HG03558 (cell line): ENCODE data around the gene PVRIG.
"Not testable (repeated sequence)": the region's sequence is repeated elsewhere in the genome, so short reads cannot be mapped to it uniquely, and the experiment has no call there.

Experiments
- ATAC-seq: cut with Tn5 transposase; IDR thresholded peaks from one replicate; pipeline ENCODE4 v1.9.1; 2021; ENCODE audit warnings: moderate number of reproducible peaks; ENCODE audit not compliant: unreplicated experiment; ENCODE audit errors: extremely low read depth

The PVRIG gene

DNA sequence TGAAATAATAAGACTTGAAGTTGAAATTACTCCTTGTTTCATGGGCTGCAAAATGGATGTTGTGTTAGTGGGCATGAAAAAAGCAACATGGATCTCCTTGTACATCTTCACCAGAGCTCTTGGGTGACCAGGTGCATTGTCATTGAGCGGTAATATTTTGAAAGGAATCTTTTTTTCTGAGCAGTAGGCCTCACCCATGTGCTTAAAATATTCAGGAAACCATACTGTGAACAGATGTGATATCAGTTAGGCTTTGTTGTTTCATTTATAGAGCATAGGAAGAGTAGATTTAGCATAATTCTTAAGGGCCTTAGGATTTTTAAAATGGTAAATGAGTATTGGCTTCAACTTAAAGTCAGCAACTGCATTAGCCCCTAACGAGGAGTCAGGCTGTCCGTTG is 26.8 kb upstream of the PVRIG start:
- no peak for ATAC-seq

DNA sequence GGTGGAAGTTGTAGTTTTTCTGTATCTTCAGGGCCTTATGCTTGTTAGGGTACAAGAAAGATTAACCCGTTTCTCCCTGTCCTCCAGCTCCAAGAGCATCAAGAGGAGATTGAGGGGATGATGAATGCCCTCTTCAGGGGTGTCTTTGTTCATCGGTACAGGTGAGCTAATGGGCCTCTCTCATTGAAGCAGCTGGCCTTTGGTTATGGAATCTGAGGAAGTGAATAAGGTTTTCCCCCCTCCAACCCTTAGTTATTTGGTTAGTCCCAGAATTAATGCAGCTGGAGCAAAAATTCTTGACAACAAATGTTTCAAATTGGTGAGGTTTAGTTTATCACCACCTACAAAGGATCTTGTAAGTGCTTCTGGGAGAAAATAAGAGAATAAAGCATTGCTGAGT is 24.5 kb upstream of the PVRIG start:
- ATAC-seq, result no peak

DNA sequence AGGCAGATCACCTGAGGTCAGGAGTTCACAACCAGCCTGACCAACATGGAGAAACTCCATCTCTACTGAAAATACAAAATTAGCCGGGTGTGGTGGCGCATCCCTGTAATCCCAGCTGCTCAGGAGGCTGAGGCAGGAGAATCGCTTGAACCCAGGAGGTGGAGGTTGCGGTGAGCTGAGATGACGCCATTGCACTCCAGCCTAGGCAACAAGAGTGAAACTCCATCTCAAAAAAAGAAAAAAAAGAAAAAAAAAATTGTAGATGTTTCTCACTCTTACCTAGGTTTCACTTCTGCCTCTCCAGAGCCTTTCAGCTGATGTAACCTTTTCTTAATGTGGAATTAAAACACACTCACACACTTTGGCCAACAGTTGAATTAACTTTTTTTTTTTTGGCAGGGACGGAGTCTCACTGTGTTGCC is 23.8 kb upstream of the PVRIG start:
- not testable (repeated sequence) for ATAC-seq

DNA sequence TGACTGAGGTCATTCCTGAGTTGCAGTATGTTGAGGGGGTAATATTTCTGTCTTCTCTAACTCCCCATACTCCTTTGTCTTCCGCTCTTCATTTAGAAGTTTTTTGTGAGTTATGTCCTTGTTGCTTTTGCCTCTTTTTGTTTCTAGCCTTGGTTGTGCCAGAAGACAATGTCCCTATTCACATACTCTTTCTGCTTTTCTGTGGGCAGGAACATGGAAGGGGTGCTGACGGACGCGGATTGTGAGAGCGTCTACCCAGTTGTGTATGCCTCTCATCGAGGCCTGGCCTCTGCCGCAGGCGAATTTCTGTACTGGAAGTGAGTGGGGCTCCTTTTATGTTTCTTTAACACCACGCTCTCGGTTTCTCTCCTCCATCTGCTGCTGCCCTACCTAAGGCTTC is 21.5 kb upstream of the PVRIG start:
- no peak for ATAC-seq

DNA sequence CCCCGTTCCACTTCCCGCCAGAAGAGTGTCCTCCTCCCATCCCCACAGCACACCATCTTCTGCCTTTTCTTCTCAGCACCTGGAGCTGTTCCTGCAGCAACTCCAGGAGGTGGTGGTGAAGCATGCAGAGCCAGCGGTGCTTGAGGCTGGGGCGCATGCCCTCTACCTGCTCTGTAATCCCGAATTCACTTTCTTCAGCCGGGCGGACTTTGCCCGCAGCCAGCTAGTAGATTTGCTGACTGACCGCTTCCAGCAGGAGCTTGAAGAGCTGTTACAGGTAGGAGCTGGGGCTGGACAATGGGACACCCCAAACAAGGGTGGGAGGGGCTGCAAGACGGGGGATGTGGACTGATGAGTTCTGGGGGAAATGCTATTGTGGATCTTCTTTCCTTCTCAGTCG is 19.1 kb upstream of the PVRIG start:
- ATAC-seq, result no peak

DNA sequence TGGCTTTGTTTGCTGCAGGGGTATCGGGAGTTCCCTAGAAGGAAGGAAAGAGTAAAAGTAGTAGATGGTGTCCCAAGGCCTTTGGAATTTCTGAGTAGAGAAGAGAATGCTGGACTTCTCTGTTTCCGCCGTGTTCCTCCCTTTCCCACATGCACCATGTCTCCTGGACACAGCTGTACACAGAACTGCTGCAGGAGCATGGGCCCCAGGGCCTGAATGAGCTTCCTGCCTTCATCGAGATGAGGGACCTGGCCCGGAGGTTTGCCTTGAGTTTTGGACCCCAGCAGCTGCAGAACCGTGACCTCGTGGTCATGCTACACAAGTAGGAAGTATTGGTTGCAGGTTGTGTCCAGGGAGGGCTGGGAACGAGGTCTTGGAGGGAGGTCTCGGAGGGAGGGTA is 15.3 kb upstream of the PVRIG start:
- ATAC-seq, result no peak

DNA sequence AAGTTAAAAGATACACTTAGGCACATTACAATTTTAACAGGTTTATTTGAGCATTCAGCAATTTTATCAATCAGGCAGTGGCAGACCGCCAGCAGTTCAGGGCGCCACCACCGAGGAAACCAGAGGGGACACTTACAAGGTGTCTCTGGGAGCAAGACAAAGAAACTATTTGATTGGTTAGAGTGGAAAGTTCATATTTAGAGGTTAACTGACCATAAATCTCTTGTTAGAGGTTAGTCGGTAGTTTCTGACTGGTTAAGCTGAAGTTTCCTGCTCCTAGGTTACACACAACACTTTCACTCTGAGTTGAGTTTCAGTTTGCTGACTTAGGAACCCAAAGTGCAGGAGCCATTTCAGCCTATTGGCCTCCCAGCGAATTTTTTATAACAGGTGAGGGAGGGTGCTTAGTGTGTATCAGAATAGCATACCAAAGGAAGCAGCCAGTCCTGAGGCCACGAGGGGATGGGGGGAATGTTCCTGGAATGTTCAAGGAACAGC is 10.8 kb upstream of the PVRIG start:
- peak; percentile 58 for ATAC-seq

DNA sequence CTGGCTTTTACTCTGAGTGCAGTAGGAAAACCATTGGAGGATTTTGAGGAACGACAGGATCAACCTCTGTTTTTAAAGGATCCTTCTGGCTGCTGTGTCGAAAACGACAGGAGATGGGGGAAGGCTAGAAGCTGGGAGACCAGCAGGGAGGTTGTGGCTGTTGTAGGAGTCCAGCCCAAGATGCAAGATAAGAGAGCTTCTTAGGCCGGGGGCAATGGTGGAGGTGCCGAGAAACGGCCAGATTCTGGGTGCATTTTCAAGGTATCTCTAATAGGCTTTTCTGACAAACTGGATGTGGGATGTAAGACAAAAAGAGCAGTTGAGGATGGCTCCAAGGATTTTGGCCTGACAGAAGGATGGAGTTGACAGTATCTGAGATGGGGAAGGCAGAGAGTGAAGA is 10.3 kb upstream of the PVRIG start:
- no peak for ATAC-seq

DNA sequence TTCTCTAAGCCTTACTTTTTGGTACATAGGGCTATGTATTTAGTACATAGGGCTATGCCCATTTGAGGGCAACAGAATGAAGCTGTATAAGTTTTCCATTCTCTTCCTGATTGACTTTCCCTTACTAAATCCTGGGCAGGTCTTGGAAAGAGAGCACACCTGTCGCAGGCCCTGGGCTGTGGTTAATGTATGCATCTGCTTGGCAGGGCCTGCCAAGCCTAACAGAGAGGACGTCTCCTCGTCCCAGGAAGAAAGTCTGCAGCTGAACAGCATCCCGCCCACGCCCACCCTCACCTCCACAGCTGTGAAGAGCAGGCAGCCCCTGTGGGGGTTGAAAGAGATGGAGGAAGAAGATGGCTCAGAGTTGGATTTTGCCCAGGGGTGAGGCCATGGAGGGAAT is 8.9 kb upstream of the PVRIG start:
- no peak for ATAC-seq

DNA sequence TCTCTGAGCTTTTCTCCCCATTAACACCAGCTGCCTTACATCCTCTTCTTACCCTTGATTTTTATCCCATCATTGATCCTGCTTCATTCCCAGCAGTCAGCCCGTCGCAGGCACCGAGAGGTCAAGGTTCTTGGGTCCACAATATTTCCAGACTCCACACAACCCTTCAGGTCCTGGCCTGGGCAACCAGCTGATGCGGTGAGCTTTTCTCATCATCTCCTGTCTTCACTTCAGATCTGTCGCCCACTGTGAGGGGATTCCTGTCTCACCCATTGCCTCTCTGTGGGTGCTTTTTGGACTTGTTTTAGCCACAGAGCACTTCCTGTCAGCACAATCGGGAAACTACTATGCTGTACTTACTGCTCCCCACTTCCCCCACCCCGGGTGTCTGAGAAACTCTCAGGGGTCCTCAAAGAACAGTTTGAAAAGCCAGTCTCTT is 8.4 kb upstream of the PVRIG start:
- no peak for ATAC-seq

DNA sequence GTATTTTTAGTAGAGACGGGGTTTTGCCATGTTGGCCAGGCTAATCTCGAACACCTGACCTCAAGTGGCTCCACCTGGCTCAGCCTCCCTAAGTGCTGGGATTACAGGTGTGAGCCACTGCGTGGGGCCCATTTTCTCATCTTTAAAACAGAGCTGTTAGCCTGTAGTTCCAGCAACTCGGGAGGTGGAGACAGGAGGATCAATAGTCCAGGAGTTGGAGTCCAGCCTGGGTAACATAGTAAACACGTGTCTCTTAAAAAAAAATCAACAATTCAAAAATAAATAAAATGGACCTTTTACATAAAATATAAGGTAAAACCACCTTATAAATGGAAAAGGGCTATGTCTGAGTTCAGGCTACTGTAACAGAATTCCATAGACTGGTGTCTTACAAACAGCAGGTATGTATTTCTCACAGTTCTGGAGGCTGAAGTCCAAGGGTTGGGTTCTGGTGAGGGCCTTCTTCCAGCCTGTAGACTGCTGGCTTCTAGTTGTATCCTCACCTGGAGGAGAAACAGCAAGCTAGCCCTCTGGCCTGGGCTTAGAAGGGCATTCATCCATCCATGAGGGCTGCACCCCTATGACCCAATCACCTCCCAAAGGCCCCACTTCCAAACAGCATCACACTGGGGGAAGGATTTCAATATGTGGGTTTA is 7.0 kb upstream of the PVRIG start:
- no peak for ATAC-seq

DNA sequence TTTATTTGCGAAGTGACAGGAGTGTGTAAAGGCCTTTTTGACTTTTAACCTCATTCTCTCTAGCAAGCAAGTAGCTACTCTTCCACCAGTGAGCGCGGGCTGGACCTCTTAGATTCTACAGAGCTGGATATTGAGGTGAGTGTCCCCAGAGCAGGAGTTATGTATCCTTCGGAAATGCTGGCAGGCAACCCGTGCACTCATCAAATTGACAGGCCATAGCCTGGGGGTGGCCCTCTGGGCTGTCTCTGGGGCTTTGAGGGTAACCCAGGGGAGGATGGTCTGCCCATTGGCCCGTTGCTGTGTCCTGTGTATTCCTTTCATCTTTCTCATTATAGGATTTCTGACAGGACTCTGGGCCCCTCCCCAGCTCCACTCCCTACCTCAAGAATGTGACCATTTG is 6.1 kb upstream of the PVRIG start:
- no peak for ATAC-seq

DNA sequence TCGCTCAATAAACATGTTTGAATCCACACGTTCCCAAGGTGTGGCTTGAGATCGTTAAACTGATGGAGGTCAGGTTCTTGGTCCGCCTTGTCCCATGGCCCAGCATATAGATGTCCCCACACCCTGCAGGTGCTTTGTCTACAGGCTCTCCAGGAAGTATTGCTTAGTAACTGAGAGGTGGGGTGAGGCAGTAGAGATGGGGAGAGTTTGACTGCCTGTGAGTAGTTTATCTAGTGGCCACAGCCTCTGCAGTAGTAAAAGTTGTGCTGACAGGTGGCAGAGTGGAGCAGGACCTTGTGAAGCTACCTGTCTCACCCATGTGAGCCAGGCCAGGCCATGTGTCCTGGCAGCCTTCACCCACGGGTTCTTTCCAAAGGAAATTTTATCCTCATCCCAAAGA is 5.4 kb upstream of the PVRIG start:
- ATAC-seq, result not testable (repeated sequence)

DNA sequence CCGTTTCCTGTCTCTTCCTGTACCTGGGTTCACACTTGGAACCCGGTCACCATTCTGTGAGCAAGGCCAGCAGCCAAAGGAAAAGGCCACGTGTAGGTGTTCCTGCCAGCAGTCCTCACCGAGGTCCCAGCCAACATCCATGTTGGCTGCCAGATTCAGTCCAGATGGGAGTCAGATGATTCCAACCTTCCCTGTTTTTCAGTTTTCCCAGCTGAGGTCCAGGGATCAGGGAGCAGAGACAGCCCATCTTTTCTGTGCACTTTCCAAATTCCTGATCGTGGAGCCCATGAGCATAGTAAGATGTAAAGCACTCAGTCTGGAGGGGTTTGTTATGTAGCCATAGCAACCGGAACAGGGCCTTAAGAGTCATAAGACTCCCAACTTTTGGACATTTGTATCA is 3.9 kb upstream of the PVRIG start:
- ATAC-seq, result no peak

DNA sequence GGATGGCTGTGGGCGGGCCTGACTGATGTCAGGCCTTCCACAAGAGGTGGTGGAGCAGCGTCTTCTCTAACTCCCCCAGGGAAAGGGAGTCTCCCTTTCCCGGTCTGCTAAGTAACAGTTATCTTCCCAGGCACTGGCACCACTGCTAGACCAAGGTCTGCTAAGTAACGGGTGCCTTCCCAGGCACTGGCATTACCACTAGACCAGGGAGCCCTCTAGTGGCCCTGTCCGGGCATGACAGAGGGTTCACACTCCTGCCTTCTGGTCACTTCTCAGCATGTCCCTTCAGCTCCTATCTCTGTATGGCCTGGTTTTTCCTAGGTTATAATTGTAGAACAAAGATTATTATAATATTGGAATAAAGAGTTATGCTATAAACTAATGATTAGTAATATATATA is 1.8 kb upstream of the PVRIG start:
- not testable (repeated sequence) for ATAC-seq

DNA sequence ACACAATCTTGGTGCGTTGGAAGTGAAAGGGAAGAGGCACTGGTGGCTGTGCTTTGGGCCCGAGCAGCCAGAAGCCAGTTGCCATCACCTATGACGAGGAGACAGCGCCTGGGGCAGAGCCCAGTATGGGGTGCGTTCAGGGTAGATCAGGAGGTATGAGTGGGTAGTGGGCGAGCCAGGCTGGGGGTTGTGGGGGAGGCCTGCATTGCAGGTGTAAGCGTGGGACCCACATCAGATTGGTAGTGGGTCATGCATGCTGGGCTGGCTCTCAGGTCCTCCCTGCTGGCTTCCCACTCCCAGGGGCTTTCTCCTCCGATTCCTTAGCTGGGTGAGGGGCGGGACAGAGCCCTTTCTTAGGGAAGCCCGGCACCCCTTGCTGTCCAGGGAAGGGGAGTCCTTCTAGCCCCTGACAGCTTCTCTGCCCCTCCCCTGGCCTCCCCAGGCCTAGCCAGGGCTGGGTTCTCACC is 445 bp upstream of the PVRIG start:
- ATAC-seq, result no peak

DNA sequence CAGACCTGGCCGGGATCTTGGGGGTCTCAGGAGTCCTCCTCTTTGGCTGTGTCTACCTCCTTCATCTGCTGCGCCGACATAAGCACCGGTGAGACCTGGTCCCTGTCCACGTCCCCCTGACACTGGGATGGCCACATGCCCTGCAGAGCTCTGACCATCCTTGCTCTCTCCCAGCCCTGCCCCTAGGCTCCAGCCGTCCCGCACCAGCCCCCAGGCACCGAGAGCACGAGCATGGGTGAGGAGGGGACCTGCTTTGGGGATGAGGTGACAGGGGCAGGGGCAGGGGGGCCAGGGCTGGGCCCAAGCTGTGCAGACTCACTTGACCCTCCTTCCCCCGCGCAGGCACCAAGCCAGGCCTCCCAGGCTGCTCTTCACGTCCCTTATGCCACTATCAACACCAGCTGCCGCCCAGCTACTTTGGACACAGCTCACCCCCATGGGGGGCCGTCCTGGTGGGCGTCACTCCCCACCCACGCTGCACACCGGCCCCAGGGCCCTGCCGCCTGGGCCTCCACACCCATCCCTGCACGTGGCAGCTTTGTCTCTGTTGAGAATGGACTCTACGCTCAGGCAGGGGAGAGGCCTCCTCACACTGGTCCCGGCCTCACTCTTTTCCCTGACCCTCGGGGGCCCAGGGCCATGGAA is 959 bp downstream of the PVRIG start:
- no peak for ATAC-seq

DNA sequence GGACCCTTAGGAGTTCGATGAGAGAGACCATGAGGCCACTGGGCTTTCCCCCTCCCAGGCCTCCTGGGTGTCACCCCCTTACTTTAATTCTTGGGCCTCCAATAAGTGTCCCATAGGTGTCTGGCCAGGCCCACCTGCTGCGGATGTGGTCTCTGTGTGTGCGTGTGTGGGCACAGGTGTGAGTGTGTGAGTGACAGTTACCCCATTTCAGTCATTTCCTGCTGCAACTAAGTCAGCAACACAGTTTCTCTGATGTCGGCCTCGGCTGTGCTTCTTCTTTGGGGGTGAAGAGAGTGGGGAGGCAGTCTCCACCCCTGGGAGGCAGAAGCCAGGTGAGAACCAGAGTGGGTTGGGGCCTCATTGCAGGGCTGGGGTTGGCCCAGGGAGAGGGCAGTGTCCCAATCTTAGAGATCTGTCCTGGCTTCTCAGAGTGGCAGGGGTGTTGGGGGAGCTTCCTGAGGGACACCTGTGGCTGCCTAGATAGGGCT is 1.5 kb downstream of the PVRIG start:
- ATAC-seq, result no peak

DNA sequence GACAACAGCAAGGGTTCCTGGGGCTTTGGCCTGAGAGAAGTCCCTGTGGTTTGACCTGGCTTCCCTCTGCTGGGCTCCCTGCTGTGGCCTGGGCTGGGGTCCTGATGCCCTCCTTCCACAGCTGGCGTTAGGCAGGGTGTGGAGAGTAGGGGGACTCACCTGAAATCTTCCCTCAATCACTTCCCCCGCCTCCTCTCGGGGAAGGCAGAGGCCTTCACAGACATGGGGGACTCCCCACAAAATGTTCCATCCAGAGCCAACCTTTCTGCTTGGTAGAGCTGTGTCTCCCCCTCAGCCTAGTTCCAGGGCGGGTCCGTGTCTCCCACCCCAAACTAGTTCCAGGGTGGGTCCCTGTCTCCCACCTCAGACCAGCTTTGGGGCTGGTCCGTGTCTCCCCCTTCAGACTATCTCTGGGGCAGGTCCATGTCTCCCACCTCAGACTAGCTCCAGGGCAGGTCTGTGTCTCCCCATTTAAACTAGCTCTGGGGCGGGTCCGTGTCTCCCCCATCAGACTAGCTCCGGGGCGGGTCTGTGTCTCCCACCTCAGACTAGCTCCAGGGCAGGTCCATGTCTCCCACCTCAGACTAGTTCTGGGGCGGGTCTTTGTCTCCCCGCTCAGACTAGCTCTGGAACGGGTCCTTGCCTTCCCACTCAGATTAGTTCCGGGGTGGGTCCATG is 2.2 kb downstream of the PVRIG start:
- ATAC-seq, result no peak

DNA sequence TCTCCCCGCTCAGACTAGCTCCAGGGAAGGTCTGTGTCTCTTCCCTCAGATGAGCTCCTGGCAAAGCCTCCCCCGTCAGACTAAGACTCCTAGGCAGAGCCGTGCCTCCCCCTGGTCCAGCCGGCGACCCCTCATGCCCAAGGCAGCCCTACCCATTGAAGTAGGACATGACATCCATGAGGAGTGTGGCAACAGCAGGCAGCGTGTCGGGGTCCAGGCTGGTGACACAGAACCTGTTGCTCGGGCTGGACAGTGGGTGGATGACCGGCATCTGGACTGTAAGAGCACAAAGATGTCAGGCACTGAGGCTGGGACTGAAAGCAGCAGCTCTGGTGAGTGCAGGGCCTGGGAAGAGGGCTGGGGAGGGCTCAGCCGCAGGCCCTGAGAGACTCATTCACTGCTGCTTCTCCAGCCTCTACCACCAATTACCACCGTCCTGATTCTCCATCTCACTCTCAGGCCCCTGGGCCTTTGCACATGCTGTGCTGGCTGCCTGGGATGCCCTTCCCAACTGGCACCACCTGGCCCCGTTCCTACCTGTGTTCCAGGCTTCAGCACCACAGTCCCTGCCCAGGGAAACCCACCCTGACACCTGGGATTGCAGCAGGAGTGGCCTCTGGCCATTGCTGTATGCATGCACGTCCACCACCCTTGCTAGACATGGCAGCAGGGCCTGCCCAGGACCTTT is 2.8 kb downstream of the PVRIG start:
- no peak for ATAC-seq
